ENCODE measurements around the gene RNF40. TPM values are rescaled to one million over a fixed set of nuclear protein-coding genes. Genes with fewer than 3 reads are reported as not detected.

Gene RNF40
- total RNA-seq, 1 donor from 2014 or later = 182 TPM

- H3K9me3 Mint-ChIP-seq (ENCODE audit: unreplicated experiment) = peaks cover 3% of the 10 kb centered on the region
- no peak for TF ChIP-seq CTCF (IDR thresholded peaks at IDR 0.05; ENCODE audit: partially characterized antibody, unreplicated experiment)
- H3K4me1 Mint-ChIP-seq (ENCODE audit: low read depth, unreplicated experiment) = no peaks in the 10 kb centered on the region
- H3K36me3 Mint-ChIP-seq (ENCODE audit: unreplicated experiment) = no peaks in the 10 kb centered on the region
- peaks cover 3% of the 10 kb centered on the region for H3K27me3 Mint-ChIP-seq (ENCODE audit: unreplicated experiment)
- no peak for DNase-seq
- H3K27ac Mint-ChIP-seq (ENCODE audit: unreplicated experiment) = no peak overlapping the region
- H3K4me3 Mint-ChIP-seq (ENCODE audit: unreplicated experiment) = no peak overlapping the region
Observed at GRCh38 chr16:30736995-30737793, 24.9 kb upstream of the RNF40 start.

GRCh38 chr16:30737794-30738648 is 24.1 kb upstream of the RNF40 start:
- peaks cover 3% of the 10 kb centered on the region for H3K9me3 Mint-ChIP-seq (ENCODE audit: unreplicated experiment)
- no peaks in the 10 kb centered on the region for H3K4me1 Mint-ChIP-seq (ENCODE audit: low read depth, unreplicated experiment)
- H3K36me3 Mint-ChIP-seq (ENCODE audit: unreplicated experiment) = no peaks in the 10 kb centered on the region
- DNase-seq = no peak
- TF ChIP-seq CTCF (IDR thresholded peaks at IDR 0.05; ENCODE audit: partially characterized antibody, unreplicated experiment) = no peak
- H3K27ac Mint-ChIP-seq (ENCODE audit: unreplicated experiment) = no peak overlapping the region
- no peak overlapping the region for H3K4me3 Mint-ChIP-seq (ENCODE audit: unreplicated experiment)
- peaks cover 3% of the 10 kb centered on the region for H3K27me3 Mint-ChIP-seq (ENCODE audit: unreplicated experiment)

GRCh38 chr16:30738984-30739951 is 22.9 kb upstream of the RNF40 start:
- Mint-ChIP-seq H3K4me1 (ENCODE audit: low read depth, unreplicated experiment) (no peaks in the 10 kb centered on the region), H3K4me3 (ENCODE audit: unreplicated experiment) (no peak overlapping the region), H3K27me3 (ENCODE audit: unreplicated experiment) (peaks cover 3% of the 10 kb centered on the region), H3K36me3 (ENCODE audit: unreplicated experiment) (no peaks in the 10 kb centered on the region), H3K9me3 (ENCODE audit: unreplicated experiment) (peaks cover 3% of the 10 kb centered on the region), H3K27ac (ENCODE audit: unreplicated experiment) (no peak overlapping the region)
- TF ChIP-seq CTCF (IDR thresholded peaks at IDR 0.05; ENCODE audit: partially characterized antibody, unreplicated experiment) = no peak
- DNase-seq = no peak

DNA sequence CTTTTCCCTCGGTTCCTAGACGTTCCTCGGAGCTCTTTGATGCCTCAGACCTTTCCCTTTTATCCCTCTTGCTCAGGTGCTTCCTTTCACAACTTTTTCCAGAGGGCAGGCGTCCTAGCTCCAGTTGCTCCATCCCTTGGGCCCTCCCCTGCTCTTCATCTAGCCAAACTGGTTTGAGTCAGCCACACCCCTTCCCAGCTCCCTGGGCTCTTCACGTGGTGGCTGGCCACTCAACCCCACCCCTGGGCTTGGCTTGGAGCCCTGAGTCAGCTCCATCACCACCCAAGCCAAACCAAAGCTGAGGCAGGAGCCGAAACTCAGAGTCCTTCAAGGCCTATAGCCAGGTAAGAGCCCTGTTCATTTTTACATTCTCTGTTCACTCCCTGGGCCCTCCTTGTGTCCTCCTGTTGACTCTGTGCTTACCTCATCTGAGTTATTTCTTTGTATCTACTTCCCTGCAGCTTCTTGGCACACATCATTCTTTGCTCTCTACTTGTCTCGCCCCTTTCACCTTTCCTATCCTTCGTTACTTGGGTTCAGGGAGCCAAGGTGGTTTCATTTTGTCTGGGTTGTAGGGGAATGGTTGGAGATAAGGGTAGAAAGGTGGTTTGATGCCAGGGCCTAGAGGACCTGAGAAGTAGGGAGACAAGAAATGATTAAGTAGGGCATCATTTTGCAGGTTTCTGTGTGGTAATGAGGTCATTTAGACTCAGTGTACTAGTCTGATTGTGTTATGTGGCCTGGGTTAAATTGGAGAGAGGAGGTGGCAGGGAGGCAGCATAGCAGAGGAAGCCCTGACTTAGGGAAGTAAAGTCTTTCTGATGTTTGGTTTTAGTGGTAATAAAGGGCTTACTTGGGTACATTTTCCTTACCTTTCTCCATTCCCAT is 21.5 kb upstream of the RNF40 start:
- Mint-ChIP-seq H3K27ac (ENCODE audit: unreplicated experiment) (peak overlapping the region; percentile 59), H3K9me3 (ENCODE audit: unreplicated experiment) (peaks cover 7% of the 10 kb centered on the region), H3K4me3 (ENCODE audit: unreplicated experiment) (no peak overlapping the region), H3K36me3 (ENCODE audit: unreplicated experiment) (peaks cover 4% of the 10 kb centered on the region), H3K27me3 (ENCODE audit: unreplicated experiment) (peaks cover 3% of the 10 kb centered on the region), H3K4me1 (ENCODE audit: low read depth, unreplicated experiment) (no peaks in the 10 kb centered on the region)
- DNase-seq = no peak
- no peak for TF ChIP-seq CTCF (IDR thresholded peaks at IDR 0.05; ENCODE audit: partially characterized antibody, unreplicated experiment)
